Measurements from ENCODE around the gene CCDC148.

GRCh38 chr2:158378926-158379325 lies 77.6 kb downstream of the CCDC148 start:
- TF ChIP-seq POLR2A (IDR thresholded peaks at IDR 0.05) (no peak), CTCF (IDR thresholded peaks at IDR 0.05) (no peak)

All from esophagus squamous epithelium (tissue), 4 donors.